Esophagus squamous epithelium (tissue), 5 donors: ENCODE measurements around the gene GNG12. TPM values are rescaled to one million over a fixed set of nuclear protein-coding genes. Genes with fewer than 3 reads are reported as not detected.

ENCODE experiments used
- DNase-seq: peaks from one replicate; lab custom pipeline; 2025; lab: John Stamatoyannopoulos, UW
- H3K27ac ChIP-seq, 4 donors: fragments of 200-600 bp; sonication (generic); one replicate each; pipeline ENCODE4 v1.5.1; 2016 to 2019; ENCODE audit warnings: mild to moderate bottlenecking in 1 of 4
- H3K27me3 ChIP-seq, 4 donors: fragments of 200-600 bp; sonication (generic); 1 replicate in 3 of 4; 2 replicates in 1 of 4; pipeline versions ENCODE4 v1.5.1 to v1.6.0; 2017 to 2021; ENCODE audit warnings: antibody characterized with exemption in 1 of 4
- H3K36me3 ChIP-seq, 3 donors: fragments of 200-600 bp; sonication (generic); one replicate each; pipeline ENCODE4 v1.5.1; 2016 to 2019
- H3K4me1 ChIP-seq, 3 donors: fragments of 200-600 bp; sonication (generic); one replicate each; pipeline ENCODE4 v1.5.1; 2017 to 2019
- H3K4me3 ChIP-seq, 4 donors: fragments of 200-600 bp; sonication (generic); 1 replicate in 3 of 4; 2 replicates in 1 of 4; pipeline ENCODE4 v1.5.1; 2016 to 2019; ENCODE audit warnings: mild to moderate bottlenecking in 2 of 4, moderate library complexity in 1 of 4
- H3K9me3 ChIP-seq, 3 donors: fragments of 200-600 bp; sonication (generic); one replicate each; pipeline ENCODE4 v1.5.1; 2016 to 2019
- POLR2A ChIP-seq, 4 donors: fragments of 450-650 bp; IDR thresholded peaks; one replicate each; pipeline ENCODE4 v1.6.1; 2017; ENCODE audit warnings: antibody characterized with exemption in 4 of 4, mild to moderate bottlenecking in 4 of 4, moderate library complexity in 3 of 4
- WGBS, 2 donors: methylation state at CpG; one replicate each; pipeline ENCODE4 v1.1.5; 2018; 5-methylcytosine and 5-hydroxymethylcytosine counted together
- intact Hi-C: fragments of 100-400 bp; cut with DNase I; formaldehyde crosslinking; loops from one replicate; pipeline ENCODE4 v1.15.0; 2022
- total RNA-seq, 4 donors: library from RNA; depleted of rRNA; stranded (reverse); fragments of >200 nt; gene quantifications; one replicate each; pipeline ENCODE4 v1.1.0, GENCODE V29; 2016
- TF ChIP-seq, protein P1 (sequence below), 6 experiments: fragments of 450-650 bp in 4 of 6; fragments of 200-600 bp in 2 of 6; sonication (generic) in 2 of 6; IDR thresholded peaks; one replicate each; pipeline ENCODE4 v1.5.1; 2016 to 2019; ENCODE audit warnings: antibody characterized with exemption in 6 of 6, mild to moderate bottlenecking in 4 of 6, moderate library complexity in 4 of 6
- donor health status: DM: yes; HTN: yes; CAD: no.

GNG12 gene
- total RNA-seq, 4 donors from 2014 or later, result 65.4 to 104 (median 89.9) TPM

- Histone ChIP-seq H3K4me1 (no peaks in the 10 kb centered on the region), H3K9me3 (no peaks in the 10 kb centered on the region), H3K27ac (no peak overlapping the region), H3K27me3 (no peaks in the 10 kb centered on the region), H3K4me3 (no peak overlapping the region), H3K36me3 (peaks cover 0 to 63% (median 0%) of the 10 kb centered on the region in 3 donors)
- intact Hi-C loops, result no loop called here
- TF ChIP-seq POLR2A (IDR thresholded peaks at IDR 0.05), result no peak
- TF ChIP-seq, protein P1, sequence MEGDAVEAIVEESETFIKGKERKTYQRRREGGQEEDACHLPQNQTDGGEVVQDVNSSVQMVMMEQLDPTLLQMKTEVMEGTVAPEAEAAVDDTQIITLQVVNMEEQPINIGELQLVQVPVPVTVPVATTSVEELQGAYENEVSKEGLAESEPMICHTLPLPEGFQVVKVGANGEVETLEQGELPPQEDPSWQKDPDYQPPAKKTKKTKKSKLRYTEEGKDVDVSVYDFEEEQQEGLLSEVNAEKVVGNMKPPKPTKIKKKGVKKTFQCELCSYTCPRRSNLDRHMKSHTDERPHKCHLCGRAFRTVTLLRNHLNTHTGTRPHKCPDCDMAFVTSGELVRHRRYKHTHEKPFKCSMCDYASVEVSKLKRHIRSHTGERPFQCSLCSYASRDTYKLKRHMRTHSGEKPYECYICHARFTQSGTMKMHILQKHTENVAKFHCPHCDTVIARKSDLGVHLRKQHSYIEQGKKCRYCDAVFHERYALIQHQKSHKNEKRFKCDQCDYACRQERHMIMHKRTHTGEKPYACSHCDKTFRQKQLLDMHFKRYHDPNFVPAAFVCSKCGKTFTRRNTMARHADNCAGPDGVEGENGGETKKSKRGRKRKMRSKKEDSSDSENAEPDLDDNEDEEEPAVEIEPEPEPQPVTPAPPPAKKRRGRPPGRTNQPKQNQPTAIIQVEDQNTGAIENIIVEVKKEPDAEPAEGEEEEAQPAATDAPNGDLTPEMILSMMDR (IDR thresholded peaks at IDR 0.05), result no peak
- WGBS, 2 donors, result 85% methylated on average over 2 of the region's 2 CpGs
- no peak for DNase-seq
These were observed 131.4 kb downstream of the GNG12 start for GRCh38 chr1:67701876-67702275.

GRCh38 chr1:67700692-67701410, 132.4 kb downstream of the GNG12 start:
- Histone ChIP-seq H3K27me3 (no peaks in the 10 kb centered on the region), H3K36me3 (peaks cover 0 to 53% (median 0%) of the 10 kb centered on the region in 3 donors), H3K27ac (no peak overlapping the region), H3K4me3 (no peak overlapping the region), H3K9me3 (no peaks in the 10 kb centered on the region), H3K4me1 (no peaks in the 10 kb centered on the region)
- TF ChIP-seq POLR2A (IDR thresholded peaks at IDR 0.05), result no peak
- TF ChIP-seq, protein P1 (IDR thresholded peaks at IDR 0.05), result peak in 1 of 6 experiments; percentile 10
- no peak for DNase-seq
- intact Hi-C loops, result no loop called here
- WGBS, 2 donors, result 55 to 78% methylated on average over 8 of the region's 8 CpGs

GRCh38 chr1:67700220-67700619, 133.0 kb downstream of the GNG12 start:
- no peak overlapping the region for H3K4me3 ChIP-seq
- no peaks in the 10 kb centered on the region for H3K27me3 ChIP-seq
- peaks cover 0 to 47% (median 0%) of the 10 kb centered on the region in 3 donors for H3K36me3 ChIP-seq
- DNase-seq, result no peak
- intact Hi-C loops, result no loop called here
- H3K27ac ChIP-seq, result no peak overlapping the region
- WGBS, 2 donors, result 76 to 79% methylated on average over 4 of the region's 4 CpGs
- no peaks in the 10 kb centered on the region for H3K4me1 ChIP-seq
- H3K9me3 ChIP-seq, result no peaks in the 10 kb centered on the region
- TF ChIP-seq, protein P1 (IDR thresholded peaks at IDR 0.05), result no peak
- no peak for TF ChIP-seq POLR2A (IDR thresholded peaks at IDR 0.05)

- DNase-seq, result no peak
- Histone ChIP-seq H3K27me3 (no peaks in the 10 kb centered on the region), H3K9me3 (no peaks in the 10 kb centered on the region), H3K36me3 (peaks cover 0 to 13% (median 0%) of the 10 kb centered on the region in 3 donors), H3K4me1 (no peaks in the 10 kb centered on the region), H3K4me3 (no peak overlapping the region), H3K27ac (no peak overlapping the region)
- intact Hi-C loops, result no loop called here
- WGBS, 2 donors, result 33 to 73% methylated on average over 3 of the region's 3 CpGs
- TF ChIP-seq POLR2A (IDR thresholded peaks at IDR 0.05), result no peak
- TF ChIP-seq, protein P1 (IDR thresholded peaks at IDR 0.05), result no peak
These were observed 136.6 kb downstream of the GNG12 start for GRCh38 chr1:67696708-67697107.

DNA sequence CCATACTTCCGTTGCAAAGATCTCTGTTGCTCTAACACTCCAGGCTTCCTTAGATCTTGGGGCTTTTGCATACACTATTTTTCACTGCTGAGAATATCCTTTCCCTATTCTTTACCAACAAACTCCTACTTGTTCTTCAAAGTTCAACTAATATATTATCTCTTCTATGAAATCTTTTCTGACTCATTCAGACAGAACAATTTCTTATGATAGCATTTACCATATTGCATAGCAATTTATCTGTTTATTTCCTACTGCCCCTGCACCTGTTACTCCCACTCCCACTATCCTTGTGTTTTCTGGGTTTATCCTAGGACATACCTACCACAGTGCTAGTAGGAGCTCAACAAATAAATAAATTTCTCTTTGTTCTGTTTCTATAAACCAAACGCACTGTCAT, 137.3 kb downstream of the GNG12 start:
- Histone ChIP-seq H3K27me3 (no peaks in the 10 kb centered on the region), H3K27ac (no peak overlapping the region), H3K4me1 (no peaks in the 10 kb centered on the region), H3K9me3 (no peaks in the 10 kb centered on the region), H3K4me3 (no peak overlapping the region), H3K36me3 (peaks cover 0 to 6% (median 0%) of the 10 kb centered on the region in 3 donors)
- 86 to 89% methylated on average over 2 of the region's 2 CpGs for WGBS, 2 donors
- TF ChIP-seq, protein P1 (IDR thresholded peaks at IDR 0.05), result no peak
- no peak for TF ChIP-seq POLR2A (IDR thresholded peaks at IDR 0.05)
- intact Hi-C loops, result no loop called here
- DNase-seq, result no peak
